ENCODE results near the gene ISX. TPM values are rescaled to one million over a fixed set of nuclear protein-coding genes. Genes with fewer than 3 reads are reported as not detected.
A peak's percentile ranks its signal among the peaks of the same experiment; 100 is the strongest.

Gene ISX
- total RNA-seq, 1 experiment from 2014 or later: not detected

GRCh38 chr22:35069541-35069940, 3.6 kb downstream of the ISX start:
- no peak for DNase-seq
- H3K4me3 ChIP-seq (ENCODE audit: insufficient read depth, low read depth, low read length): no peak overlapping the region
- H3K27me3 ChIP-seq (ENCODE audit: control insufficient read depth, insufficient read depth, low read length): no peaks in the 10 kb centered on the region
- no peaks in the 10 kb centered on the region for H3K36me3 ChIP-seq (replicated peaks; ENCODE audit: control insufficient read depth, insufficient read depth, low read length)

- H3K36me3 ChIP-seq (replicated peaks; ENCODE audit: control insufficient read depth, insufficient read depth, low read length): no peaks in the 10 kb centered on the region
- H3K4me3 ChIP-seq (ENCODE audit: insufficient read depth, low read depth, low read length): no peak overlapping the region
- no peak for DNase-seq
- H3K27me3 ChIP-seq (ENCODE audit: control insufficient read depth, insufficient read depth, low read length): no peaks in the 10 kb centered on the region
Measured at GRCh38 chr22:35070451-35071093, 4.6 kb downstream of the ISX start.

- DNase-seq: no peak
- H3K4me3 ChIP-seq (ENCODE audit: insufficient read depth, low read depth, low read length): no peak overlapping the region
- no peaks in the 10 kb centered on the region for H3K27me3 ChIP-seq (ENCODE audit: control insufficient read depth, insufficient read depth, low read length)
- no peaks in the 10 kb centered on the region for H3K36me3 ChIP-seq (replicated peaks; ENCODE audit: control insufficient read depth, insufficient read depth, low read length)
Measured at GRCh38 chr22:35071784-35072183, 5.8 kb downstream of the ISX start.

GRCh38 chr22:35072925-35073324, 7.0 kb downstream of the ISX start:
- H3K27me3 ChIP-seq (ENCODE audit: control insufficient read depth, insufficient read depth, low read length): no peaks in the 10 kb centered on the region
- H3K4me3 ChIP-seq (ENCODE audit: insufficient read depth, low read depth, low read length): no peak overlapping the region
- H3K36me3 ChIP-seq (replicated peaks; ENCODE audit: control insufficient read depth, insufficient read depth, low read length): no peaks in the 10 kb centered on the region
- no peak for DNase-seq

GRCh38 chr22:35074583-35074982, 8.6 kb downstream of the ISX start:
- DNase-seq: no peak
- Histone ChIP-seq H3K27me3 (ENCODE audit: control insufficient read depth, insufficient read depth, low read length) (no peaks in the 10 kb centered on the region), H3K4me3 (ENCODE audit: insufficient read depth, low read depth, low read length) (no peak overlapping the region), H3K36me3 (replicated peaks; ENCODE audit: control insufficient read depth, insufficient read depth, low read length) (no peaks in the 10 kb centered on the region)

- H3K27me3 ChIP-seq (ENCODE audit: control insufficient read depth, insufficient read depth, low read length): no peaks in the 10 kb centered on the region
- H3K36me3 ChIP-seq (replicated peaks; ENCODE audit: control insufficient read depth, insufficient read depth, low read length): no peaks in the 10 kb centered on the region
- no peak overlapping the region for H3K4me3 ChIP-seq (ENCODE audit: insufficient read depth, low read depth, low read length)
- no peak for DNase-seq
Measured at GRCh38 chr22:35076630-35077029, 10.7 kb downstream of the ISX start.

DNA sequence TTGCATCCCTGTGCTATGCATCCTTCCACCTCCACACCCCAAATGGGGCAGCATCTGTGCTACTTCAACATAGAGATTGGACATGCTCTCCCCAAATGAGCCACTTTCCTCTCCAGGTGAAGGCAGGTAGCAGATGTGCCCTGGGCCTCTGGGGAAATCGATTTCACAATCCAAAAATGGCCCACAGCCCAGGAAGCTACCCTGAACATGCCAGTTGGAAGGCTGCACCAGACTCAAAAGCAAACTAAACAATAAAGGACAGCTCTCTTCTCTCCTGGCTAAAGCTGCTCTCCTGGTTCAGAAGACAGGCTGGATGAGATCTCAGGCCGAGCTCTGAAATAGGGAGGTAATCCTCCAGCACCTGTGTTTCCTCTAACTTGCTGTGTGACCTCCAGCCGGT, 19.7 kb downstream of the ISX start:
- no peak overlapping the region for H3K4me3 ChIP-seq (ENCODE audit: insufficient read depth, low read depth, low read length)
- DNase-seq: no peak
- H3K27me3 ChIP-seq (ENCODE audit: control insufficient read depth, insufficient read depth, low read length): no peaks in the 10 kb centered on the region
- no peaks in the 10 kb centered on the region for H3K36me3 ChIP-seq (replicated peaks; ENCODE audit: control insufficient read depth, insufficient read depth, low read length)

- no peaks in the 10 kb centered on the region for H3K27me3 ChIP-seq (ENCODE audit: control insufficient read depth, insufficient read depth, low read length)
- no peaks in the 10 kb centered on the region for H3K36me3 ChIP-seq (replicated peaks; ENCODE audit: control insufficient read depth, insufficient read depth, low read length)
- H3K4me3 ChIP-seq (ENCODE audit: insufficient read depth, low read depth, low read length): no peak overlapping the region
- DNase-seq: no peak
Measured at GRCh38 chr22:35089139-35089538, 23.2 kb downstream of the ISX start.

- Histone ChIP-seq H3K4me3 (ENCODE audit: insufficient read depth, low read depth, low read length) (no peak overlapping the region), H3K27me3 (ENCODE audit: control insufficient read depth, insufficient read depth, low read length) (no peaks in the 10 kb centered on the region), H3K36me3 (replicated peaks; ENCODE audit: control insufficient read depth, insufficient read depth, low read length) (no peaks in the 10 kb centered on the region)
- no peak for DNase-seq
Measured at GRCh38 chr22:35092406-35092805, 26.4 kb downstream of the ISX start.

GRCh38 chr22:35098921-35099320, 33.0 kb downstream of the ISX start:
- DNase-seq: no peak

DNA sequence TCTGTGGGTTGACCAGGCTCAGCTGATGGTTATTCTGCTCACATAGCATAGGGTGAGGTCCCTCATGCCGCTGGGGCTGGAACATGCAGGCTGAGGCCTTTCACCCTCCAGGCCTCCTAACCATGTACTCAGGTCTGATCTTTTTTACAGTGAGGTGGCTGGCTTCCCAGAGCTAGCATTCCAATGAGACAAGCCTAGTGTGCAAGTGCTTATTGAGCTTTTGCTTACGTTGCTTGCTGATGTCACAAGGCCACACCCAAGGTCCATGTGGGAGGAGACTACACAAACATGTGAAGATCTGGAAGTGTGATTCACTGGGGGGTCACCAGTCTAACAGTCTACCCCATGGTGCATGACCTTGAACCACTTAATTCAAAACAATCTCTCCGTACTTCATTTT, 33.9 kb downstream of the ISX start:
- DNase-seq: no peak
- Histone ChIP-seq H3K27me3 (ENCODE audit: control insufficient read depth, insufficient read depth, low read length) (no peaks in the 10 kb centered on the region; the same call in 1 of the 2 replicates), H3K4me3 (ENCODE audit: insufficient read depth, low read depth, low read length) (no peak overlapping the region), H3K36me3 (replicated peaks; ENCODE audit: control insufficient read depth, insufficient read depth, low read length) (no peaks in the 10 kb centered on the region)

More at GRCh38 chr22:35098921-35099320, 33.0 kb downstream of the ISX start:
- Histone ChIP-seq H3K4me3 (ENCODE audit: insufficient read depth, low read depth, low read length) (no peak overlapping the region), H3K36me3 (replicated peaks; ENCODE audit: control insufficient read depth, insufficient read depth, low read length) (no peaks in the 10 kb centered on the region), H3K27me3 (ENCODE audit: control insufficient read depth, insufficient read depth, low read length) (no peaks in the 10 kb centered on the region)

- peak; percentile 52 for DNase-seq
- Histone ChIP-seq H3K36me3 (replicated peaks; ENCODE audit: control insufficient read depth, insufficient read depth, low read length) (no peaks in the 10 kb centered on the region), H3K4me3 (ENCODE audit: insufficient read depth, low read depth, low read length) (no peak overlapping the region), H3K27me3 (ENCODE audit: control insufficient read depth, insufficient read depth, low read length) (no peaks in the 10 kb centered on the region; the same call in 1 of the 2 replicates)
Measured at GRCh38 chr22:35102663-35103062, 36.7 kb downstream of the ISX start.

DNA sequence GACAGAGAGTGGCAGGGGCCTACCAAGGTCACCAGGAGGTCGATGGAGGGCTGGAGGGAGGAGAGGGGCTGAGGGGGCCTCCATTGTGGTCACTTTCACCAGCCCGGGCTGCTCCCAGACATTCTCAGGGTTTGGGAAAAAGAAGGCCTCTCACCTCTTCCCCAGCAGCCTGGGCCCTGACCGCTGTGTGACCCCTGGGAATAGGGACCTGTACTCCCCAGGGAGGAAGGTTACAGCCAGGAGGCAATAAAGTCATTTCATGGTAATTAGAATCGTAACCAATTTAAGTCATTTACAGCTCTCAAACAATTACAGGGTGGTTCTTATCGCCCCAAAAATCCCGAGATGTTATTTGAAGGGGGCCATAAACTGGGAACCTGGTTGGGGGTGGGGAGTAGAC, 37.8 kb downstream of the ISX start:
- no peak for DNase-seq
- no peak overlapping the region for H3K4me3 ChIP-seq (ENCODE audit: insufficient read depth, low read depth, low read length)
- no peaks in the 10 kb centered on the region for H3K36me3 ChIP-seq (replicated peaks; ENCODE audit: control insufficient read depth, insufficient read depth, low read length)
- no peaks in the 10 kb centered on the region; the same call in 1 of the 2 replicates for H3K27me3 ChIP-seq (ENCODE audit: control insufficient read depth, insufficient read depth, low read length)

GRCh38 chr22:35104491-35104890, 38.5 kb downstream of the ISX start:
- DNase-seq: no peak
- Histone ChIP-seq H3K27me3 (ENCODE audit: control insufficient read depth, insufficient read depth, low read length) (no peaks in the 10 kb centered on the region; the same call in 1 of the 2 replicates), H3K36me3 (replicated peaks; ENCODE audit: control insufficient read depth, insufficient read depth, low read length) (no peaks in the 10 kb centered on the region), H3K4me3 (ENCODE audit: insufficient read depth, low read depth, low read length) (no peak overlapping the region)

DNA sequence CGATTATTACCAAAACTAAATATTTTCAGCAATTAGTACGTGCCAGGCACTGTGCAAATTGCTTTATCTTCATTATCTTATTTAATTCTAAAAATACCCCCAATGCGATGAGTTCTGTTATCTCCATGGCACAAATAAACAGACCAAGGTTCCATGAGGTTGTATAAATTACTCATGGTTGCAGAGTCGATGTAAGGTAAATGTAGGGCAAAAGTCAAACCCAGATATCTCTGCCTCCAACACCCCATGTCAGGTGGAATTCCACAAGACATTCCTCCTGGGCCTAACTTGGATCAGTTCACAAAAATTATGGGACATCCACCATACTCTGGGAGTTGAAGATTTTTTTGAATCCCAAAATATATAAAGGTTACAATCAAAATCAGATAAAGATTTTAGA, 43.7 kb downstream of the ISX start:
- Histone ChIP-seq H3K36me3 (replicated peaks; ENCODE audit: control insufficient read depth, insufficient read depth, low read length) (no peaks in the 10 kb centered on the region), H3K27me3 (ENCODE audit: control insufficient read depth, insufficient read depth, low read length) (no peaks in the 10 kb centered on the region; the same call in 1 of the 2 replicates), H3K4me3 (ENCODE audit: insufficient read depth, low read depth, low read length) (no peak overlapping the region)
- DNase-seq: no peak

- no peak for DNase-seq
- Histone ChIP-seq H3K36me3 (replicated peaks; ENCODE audit: control insufficient read depth, insufficient read depth, low read length) (no peaks in the 10 kb centered on the region), H3K4me3 (ENCODE audit: insufficient read depth, low read depth, low read length) (no peak overlapping the region), H3K27me3 (ENCODE audit: control insufficient read depth, insufficient read depth, low read length) (no peaks in the 10 kb centered on the region)
Measured at GRCh38 chr22:35111244-35111643, 45.3 kb downstream of the ISX start.

Measured in H7 (cell line).